Stimulated activated CD8-positive, alpha-beta memory T cell treated with anti-CD3 and anti-CD28 coated beads, Interleukin-15, amount 100 ng/mL, for 24 hours (primary cell): ENCODE results near the gene SMPD1.

Source experiments
- DNase-seq: peaks from one replicate; pipeline ENCODE4 v3.0.0-alpha.2; 2020; ENCODE audit warnings: low read depth

Gene SMPD1

GRCh38 chr11:6415797-6416196 lies 25.5 kb downstream of the SMPD1 start:
- DNase-seq = no peak

DNA sequence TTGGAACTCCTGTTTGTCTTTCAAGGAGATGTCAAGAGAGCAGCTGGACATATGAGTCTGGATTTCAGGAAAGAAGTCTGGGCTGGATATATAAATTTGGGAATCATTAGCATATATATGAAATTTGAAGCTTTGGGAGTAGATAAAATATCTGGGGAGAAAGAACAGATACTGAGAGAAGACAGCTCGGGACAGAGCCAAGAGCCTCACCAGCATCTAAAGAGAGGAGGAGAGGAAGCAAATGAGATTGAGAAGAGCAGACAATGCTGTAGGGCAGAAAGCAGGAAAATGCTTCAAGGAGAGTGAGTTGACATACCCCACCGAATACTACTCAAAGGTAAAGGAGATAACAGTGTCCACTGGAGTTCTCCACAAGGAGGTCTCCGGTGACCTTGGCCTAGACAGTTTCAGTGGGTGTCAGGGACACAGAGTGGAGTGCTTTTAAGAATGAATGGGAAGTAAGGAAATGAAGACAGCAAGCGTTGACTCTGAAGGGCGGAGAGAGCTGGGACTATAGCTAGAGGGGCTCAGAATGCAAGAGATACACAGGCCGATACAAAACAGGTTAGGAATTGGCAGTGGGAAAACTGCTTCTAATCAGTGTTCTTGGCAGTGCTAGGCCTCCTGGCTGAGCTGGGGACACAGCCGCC lies 27.8 kb downstream of the SMPD1 start:
- DNase-seq = no peak

DNA sequence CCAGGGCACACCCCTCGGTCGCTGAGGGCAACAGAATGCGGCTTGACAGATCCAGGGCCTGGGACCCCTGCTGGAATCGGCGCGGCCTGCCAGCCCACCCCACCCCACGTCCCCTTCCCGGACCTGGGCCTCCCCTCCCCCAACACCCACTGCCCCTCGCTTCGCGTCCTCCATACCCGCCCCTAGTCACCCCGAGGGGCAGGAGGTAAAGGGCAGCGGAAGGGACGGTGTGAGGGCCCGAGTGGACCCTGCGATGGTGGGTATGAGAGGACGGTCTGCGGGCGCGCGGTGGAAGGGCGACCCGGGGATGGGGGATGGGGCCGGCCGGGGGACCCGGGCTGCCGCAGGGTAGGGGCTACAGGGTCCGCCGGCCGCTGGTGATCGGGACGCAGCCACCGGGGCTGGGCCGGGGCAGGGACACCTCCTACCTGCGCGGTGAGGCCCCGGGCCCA lies 28.3 kb downstream of the SMPD1 start:
- no peak for DNase-seq

DNA sequence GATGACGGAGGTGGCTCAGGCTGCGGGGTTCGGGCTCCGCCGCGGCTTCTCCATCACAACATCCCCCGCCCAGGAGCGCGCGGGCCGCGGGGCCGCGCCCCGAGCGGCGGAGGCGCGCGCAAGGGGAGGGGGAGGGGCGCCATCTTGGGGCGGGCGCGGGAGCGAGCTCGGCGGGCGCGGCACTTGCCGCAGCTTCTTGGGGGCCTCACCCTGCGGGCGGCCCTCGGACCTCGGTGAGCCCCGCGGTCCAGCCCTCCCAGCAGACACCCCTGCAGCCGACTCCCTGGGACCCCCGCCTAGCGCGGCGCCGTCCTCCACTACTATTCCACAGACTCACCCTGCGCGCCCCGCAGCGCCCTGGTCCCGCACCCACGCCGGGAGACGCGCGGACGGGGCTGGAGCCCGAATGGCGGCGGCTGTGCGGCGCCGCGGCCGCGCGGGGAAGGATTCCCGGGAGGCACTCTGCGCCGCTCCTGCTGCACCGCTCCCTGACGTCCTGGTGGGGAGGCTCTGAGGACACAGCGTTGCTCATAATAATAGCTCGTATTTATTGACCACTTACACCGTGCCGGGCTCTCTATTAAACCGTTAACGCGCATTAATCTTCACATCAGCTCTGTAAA lies 28.8 kb downstream of the SMPD1 start, which contains the start of gene APBB1:
TSS of gene APBB1 (minus strand) at position 86 of the 623 bp plus-strand sequence. CDS start 7,747 bp downstream, outside the sequence.
- DNase-seq = peak; percentile 48

- no peak for DNase-seq
Observed at GRCh38 chr11:6420677-6421076, 30.4 kb downstream of the SMPD1 start.

DNA sequence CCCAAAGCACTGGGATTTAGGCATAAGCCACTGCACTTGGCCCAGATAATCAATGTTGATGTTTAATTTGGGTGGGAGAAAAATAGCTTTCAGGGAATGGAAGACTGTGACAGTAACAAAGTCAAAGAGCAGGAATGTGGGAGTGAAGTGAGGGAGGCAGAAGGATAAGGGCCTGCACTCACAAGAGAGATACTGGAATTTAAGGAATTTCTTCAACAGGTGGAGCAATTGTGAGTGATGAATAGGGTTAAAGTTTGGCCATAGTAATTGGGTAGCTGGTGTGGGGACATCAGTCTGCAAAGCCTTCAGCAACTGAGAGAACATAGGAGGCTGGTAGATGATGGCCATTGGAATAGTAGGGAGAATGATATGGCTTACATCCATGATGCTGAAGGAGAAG lies 37.2 kb downstream of the SMPD1 start:
- DNase-seq = no peak

- DNase-seq = no peak
Observed at GRCh38 chr11:6431861-6432260, 41.6 kb downstream of the SMPD1 start.

DNA sequence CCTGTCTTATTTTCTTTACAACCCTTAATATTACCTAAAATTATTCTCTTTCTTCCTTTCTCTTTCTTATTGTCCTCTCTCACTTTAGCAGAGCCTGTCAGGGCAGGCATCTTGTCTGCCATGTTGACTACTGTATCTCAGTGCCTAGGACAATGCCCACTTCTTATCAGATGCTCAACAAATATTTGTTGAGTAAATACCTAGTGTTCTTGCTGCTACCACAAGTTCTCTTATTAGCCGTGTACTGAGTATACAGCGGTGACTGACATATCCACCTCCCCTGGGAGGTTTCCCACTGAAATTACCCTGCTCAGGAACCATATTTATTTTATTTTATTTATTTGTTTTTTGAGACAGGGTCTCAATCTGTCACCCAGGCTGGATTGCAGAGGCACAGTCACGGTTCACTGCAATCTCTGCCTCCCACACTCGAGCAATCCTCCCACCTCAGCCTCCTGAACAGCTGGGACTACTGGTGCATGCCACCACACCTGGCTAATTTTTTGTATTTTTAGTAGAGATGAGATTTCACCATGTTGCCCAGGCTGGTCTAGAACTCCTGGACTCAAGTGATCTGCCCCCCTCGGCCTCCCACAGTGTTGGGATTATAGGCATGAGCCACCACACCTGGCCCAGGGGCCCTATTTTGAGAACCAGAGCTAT lies 43.9 kb downstream of the SMPD1 start:
- DNase-seq = no peak

DNA sequence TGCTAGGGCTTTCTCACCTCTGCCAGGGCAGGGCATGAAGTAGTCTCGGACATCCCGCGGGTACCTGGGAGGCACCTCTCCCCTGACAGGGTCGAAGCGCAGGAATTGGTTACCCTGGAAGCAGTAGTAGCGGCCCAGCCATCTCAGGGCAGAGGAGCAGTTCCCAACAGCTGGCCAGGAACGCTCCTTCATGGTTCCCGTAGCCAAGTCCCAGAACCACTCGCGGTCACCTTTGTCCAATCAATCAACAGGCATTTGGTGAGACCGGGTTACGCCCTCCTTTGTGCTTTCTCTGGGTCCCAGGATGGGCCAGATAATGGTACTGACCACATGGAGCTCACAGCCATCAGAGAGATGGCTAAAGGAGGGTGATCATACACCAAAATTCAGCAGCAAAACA lies 47.1 kb downstream of the SMPD1 start:
- no peak for DNase-seq

DNA sequence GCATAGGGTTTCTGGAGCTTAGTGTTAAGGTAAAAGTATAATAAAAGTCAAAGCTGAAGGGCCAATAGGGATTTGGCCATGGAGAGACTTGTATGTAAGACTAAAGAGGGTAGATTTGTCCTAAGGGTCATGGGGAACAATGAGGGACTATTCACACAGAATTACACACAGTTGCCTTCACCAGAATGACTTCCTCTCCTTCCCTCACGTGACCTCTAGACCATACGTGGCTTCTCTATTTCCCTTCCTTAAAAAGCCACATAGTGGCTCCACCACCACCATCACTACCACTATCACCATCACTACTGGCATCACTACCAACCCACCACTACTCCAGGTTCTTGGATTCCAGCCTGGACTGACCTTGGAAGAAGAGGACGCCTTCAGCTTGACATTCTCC lies 47.7 kb downstream of the SMPD1 start:
- no peak for DNase-seq

DNA sequence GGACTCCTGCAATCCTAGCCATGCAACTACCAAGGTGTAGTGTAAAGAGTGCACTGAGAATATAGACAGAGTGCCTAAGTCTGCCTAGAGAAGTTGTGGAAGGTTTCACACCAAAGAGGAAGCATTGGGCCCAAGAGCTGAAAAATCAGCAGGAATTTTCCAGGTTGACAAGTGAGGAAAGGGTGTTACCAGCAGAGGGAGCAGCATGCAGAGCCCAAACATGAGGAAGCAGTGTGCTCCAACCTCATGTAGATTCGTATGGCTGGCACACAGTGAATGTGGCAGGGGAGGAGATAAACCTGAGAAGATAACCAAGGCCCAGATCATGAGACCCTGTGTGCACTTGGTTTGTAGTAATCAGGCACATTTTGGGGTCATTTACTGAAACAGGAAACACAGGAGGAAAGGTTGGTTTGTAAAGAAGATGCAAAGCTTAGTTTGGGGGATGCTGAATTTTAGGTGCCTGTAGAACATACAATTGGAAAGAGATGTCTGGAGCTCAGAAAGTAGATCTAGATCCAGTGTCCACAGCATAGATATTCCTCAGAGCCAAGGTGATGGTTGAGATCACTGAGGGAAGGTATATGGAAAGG lies 48.8 kb downstream of the SMPD1 start:
- DNase-seq = no peak

DNA sequence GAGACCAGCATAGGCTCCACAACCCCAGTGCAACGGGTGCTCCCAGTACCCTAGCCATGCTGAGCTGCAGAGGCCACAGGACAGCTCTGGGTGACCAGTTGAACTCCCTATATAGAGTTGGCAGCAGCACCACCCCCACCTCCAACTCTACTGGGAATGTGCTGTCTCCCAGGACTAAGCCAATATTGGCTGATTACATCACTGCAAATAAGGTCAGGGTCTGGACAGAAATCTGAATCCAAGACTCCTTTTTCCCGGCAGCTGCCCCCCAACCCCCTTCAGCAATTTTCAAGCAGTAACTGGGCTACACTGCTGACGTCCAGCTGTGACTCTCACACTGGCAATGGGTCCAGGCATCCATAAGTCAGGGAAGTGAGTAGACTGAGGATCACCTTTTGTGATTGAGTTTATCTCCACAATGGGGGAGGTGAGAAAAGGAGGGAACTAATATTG lies 50.7 kb downstream of the SMPD1 start, which contains the start of gene HPX:
TSS of gene HPX (minus strand) at position 82 of the 453 bp plus-strand sequence. CDS start at position 58, 24 bp downstream.
- DNase-seq = no peak

DNA sequence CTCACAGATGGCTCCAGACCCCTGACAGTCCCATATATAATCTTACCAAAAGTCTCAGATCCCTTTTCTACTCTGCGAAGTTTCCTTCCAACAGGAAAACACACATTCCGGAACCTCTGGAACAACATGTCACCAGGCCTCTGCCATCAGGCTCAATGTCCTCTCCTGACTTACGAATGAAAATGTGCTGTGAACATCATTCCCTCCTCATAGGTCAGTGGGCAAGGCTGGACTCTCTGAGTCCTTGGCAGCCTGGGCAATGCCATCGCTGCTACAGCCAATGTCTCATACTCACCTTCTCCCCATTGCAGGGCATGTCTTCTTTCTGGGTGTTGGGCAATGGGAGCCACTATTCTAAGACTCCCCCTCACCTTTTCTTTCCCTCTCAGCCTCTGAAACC lies 52.2 kb downstream of the SMPD1 start:
- DNase-seq = no peak

DNA sequence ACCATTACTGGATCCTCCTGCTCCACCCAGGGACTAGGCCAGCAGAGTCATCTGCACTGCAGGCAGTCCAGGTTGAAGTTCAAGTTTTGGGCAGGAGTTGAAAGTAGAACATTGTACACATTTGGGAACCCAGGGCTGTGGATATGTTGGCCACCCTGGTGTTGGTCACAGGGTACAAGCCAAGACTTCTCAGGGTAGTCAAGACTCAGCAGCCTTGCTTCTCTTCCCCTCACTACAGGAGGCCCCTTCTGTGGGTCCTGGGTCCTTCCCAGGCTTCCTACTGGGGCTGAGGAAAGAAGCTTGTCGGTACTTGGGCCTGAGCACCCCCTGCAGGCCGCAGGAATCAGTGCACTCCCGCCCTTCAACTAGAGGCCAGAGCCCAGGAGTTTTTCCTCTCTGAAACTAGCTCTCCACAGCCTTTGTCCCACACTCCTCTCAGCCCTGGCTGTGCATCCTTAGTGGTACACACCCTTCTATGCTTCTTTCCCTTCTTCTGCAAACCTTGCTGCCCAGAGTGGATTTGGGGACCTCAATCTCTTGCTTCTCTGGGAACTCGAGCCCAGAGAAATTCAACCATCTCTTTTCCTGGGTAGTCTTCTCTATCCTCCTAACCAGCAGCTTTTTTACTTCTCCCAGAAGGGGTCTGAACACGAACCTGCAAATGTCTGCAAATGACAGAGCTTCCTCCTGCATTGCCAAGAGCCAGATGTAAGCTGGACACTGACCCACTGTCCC lies 53.2 kb downstream of the SMPD1 start:
- peak; percentile 13 for DNase-seq
